ENCODE data around the gene CSPG4. TPM values are rescaled to one million over a fixed set of nuclear protein-coding genes. Genes with fewer than 3 reads are reported as not detected.
"Not testable (repeated sequence)": the region's sequence is repeated elsewhere in the genome, so short reads cannot be mapped to it uniquely, and the experiment has no call there.

The CSPG4 gene
- total RNA-seq, 2 donors from 2014 or later, result 32.6 to 55.6 TPM

DNA sequence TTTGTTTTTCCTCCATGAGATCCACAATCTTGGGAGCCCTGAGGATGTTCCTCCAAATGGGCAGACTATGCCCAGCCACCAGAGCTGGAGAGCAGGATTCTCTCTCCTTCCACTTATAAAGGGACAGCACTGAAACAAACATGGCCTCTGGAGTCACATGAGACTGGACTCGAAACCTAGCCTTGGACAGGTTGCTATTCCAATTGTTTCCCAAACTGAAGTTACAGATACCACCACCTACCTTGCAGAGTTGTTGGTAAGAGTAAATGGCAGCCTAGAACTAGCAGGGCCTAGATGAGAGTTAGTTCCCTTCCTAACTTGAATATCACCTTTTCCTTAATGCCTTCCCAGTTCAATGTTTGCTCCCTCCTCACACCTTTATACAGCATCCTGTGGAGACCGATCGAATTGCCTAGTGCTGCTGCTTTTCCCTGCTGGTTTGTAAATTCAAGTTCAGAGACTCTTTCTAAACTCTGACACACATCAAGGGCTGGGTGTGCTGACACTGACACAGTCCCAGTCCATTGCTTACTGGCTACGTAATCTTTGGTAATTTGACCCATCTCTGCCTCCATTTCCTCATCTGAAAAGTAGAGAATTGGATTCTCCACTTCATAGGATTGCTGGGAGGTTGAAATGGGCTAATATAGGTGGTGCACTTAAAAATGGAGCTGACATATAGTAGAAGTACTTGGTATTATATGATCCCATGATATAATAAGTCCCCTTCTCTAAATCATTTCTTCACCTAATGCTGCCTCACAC, 75.2 kb downstream of the CSPG4 start:
- Histone ChIP-seq H3K27me3 (no peaks in the 10 kb centered on the region), H3K36me3 (no peaks in the 10 kb centered on the region), H3K9me3 (no peaks in the 10 kb centered on the region), H3K4me1 (peaks cover 0 to 35% of the 10 kb centered on the region in 2 donors), H3K27ac (peak overlapping the region; percentile 93 to 94), H3K4me3 (no peak overlapping the region)
- TF ChIP-seq, protein P1, sequence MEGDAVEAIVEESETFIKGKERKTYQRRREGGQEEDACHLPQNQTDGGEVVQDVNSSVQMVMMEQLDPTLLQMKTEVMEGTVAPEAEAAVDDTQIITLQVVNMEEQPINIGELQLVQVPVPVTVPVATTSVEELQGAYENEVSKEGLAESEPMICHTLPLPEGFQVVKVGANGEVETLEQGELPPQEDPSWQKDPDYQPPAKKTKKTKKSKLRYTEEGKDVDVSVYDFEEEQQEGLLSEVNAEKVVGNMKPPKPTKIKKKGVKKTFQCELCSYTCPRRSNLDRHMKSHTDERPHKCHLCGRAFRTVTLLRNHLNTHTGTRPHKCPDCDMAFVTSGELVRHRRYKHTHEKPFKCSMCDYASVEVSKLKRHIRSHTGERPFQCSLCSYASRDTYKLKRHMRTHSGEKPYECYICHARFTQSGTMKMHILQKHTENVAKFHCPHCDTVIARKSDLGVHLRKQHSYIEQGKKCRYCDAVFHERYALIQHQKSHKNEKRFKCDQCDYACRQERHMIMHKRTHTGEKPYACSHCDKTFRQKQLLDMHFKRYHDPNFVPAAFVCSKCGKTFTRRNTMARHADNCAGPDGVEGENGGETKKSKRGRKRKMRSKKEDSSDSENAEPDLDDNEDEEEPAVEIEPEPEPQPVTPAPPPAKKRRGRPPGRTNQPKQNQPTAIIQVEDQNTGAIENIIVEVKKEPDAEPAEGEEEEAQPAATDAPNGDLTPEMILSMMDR (IDR thresholded peaks at IDR 0.05), result no peak
- no peak for DNase-seq (ENCODE audit: low spot score)

- no peak overlapping the region for H3K4me3 ChIP-seq
- no peaks in the 10 kb centered on the region for H3K36me3 ChIP-seq
- no peaks in the 10 kb centered on the region for H3K9me3 ChIP-seq
- peaks cover 0 to 34% of the 10 kb centered on the region in 2 donors for H3K4me1 ChIP-seq
- no peak overlapping the region for H3K27ac ChIP-seq
- TF ChIP-seq, protein P1 (IDR thresholded peaks at IDR 0.05), result no peak
- no peaks in the 10 kb centered on the region for H3K27me3 ChIP-seq
- DNase-seq (ENCODE audit: low spot score), result no peak
Observed at GRCh38 chr15:75636026-75636425, 76.6 kb downstream of the CSPG4 start.

DNA sequence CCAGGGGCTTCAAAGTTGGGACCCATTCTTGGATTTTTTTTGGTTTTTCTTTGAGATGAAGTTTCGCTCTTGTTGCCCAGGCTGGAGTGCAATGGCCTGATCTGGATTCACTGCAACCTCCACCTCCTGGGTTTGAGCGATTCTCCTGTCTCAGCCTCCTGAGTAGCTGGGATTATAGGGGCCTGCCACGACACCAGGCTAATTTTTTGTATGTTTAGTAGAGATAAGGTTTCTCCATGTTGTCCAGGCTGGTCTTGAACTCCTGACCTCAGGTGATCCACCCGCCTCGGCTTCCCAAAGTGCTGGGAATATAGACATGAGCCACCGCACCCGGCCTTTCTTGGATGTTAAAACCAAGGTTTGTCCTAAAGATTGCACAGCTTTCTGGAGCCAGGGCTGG, 78.7 kb downstream of the CSPG4 start:
- H3K36me3 ChIP-seq; H3K27me3 ChIP-seq; H3K9me3 ChIP-seq; H3K27ac ChIP-seq; DNase-seq (ENCODE audit: low spot score); H3K4me3 ChIP-seq: not testable (repeated sequence)
- H3K4me1 ChIP-seq, result peaks cover 0 to 21% of the 10 kb centered on the region in 2 donors

DNA sequence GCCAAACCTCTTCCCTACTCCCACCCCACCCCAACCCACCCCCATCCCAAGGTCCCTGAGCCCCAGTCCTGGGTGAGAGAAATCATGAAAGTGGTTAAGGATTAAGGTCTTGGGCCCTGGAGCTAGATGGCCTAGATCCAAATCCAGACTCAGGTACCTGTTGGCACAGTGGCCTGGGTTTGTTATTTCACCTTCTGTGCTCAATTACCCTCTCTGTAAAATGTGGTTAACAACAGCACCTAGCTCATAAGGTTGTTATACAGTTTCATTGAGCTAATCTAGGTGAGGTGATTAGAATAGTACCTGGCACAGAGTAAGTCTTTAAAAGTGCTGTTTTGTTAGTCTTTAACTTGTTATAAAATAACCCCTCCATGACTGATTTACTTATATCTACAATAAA, 80.7 kb downstream of the CSPG4 start:
- no peaks in the 10 kb centered on the region for H3K36me3 ChIP-seq
- no peak for DNase-seq (ENCODE audit: low spot score)
- no peaks in the 10 kb centered on the region for H3K9me3 ChIP-seq
- TF ChIP-seq, protein P1 (IDR thresholded peaks at IDR 0.05), result no peak
- peaks cover 0 to 2% of the 10 kb centered on the region in 2 donors for H3K4me1 ChIP-seq
- H3K27ac ChIP-seq, result no peak overlapping the region
- no peak overlapping the region for H3K4me3 ChIP-seq
- no peaks in the 10 kb centered on the region for H3K27me3 ChIP-seq

GRCh38 chr15:75625542-75626347, 86.9 kb downstream of the CSPG4 start, which contains the start of gene SNUPN:
Gene SNUPN (minus strand): TSS chr15:75625725. CDS start chr15:75621051, 4,674 bp downstream.
- peak within 1 kb of the TSS; percentile 96 for H3K27ac ChIP-seq
- H3K27me3 ChIP-seq, result no peaks in the 10 kb centered on the region
- no peaks in the 10 kb centered on the region for H3K36me3 ChIP-seq
- TF ChIP-seq, protein P1 (IDR thresholded peaks at IDR 0.05), result no peak
- no peaks in the 10 kb centered on the region for H3K9me3 ChIP-seq
- DNase-seq (ENCODE audit: low spot score), result peak; percentile 94
- peak within 1 kb of the TSS; percentile 83 for H3K4me3 ChIP-seq
- H3K4me1 ChIP-seq, result peaks cover 0 to 7% of the 10 kb centered on the region in 2 donors

Other genes starting within 250 kb of the CSPG4 start
- gene PTPN9, start 133.5 kb downstream of the CSPG4 start, total RNA-seq, result 1 to 10 TPM; 9.6 to 9.9 TPM
- gene SNUPN, start 87.1 kb downstream of the CSPG4 start, total RNA-seq, result 10 to 100 TPM; 13.7 to 17.3 TPM
- gene IMP3, start 72.6 kb downstream of the CSPG4 start, total RNA-seq, result 100 to 1,000 TPM in 1 of 2 donors, 10 to 100 TPM in 1; 71.2 to 119 TPM
- 10 to 100 TPM; 10.3 to 20.5 TPM for gene SNX33, start 64.9 kb downstream of the CSPG4 start, total RNA-seq
- 10 to 100 TPM; 19.3 to 30.4 TPM for gene UBE2Q2, start 130.6 kb upstream of the CSPG4 start, total RNA-seq
- gene FBXO22, start 191.0 kb upstream of the CSPG4 start, total RNA-seq, result 10 to 100 TPM in 1 of 2 donors, 1 to 10 TPM in 1; 8.5 to 10.2 TPM

Data from right atrium auricular region (tissue), 2 donors.